Measurements from ENCODE around the gene IGSF6. TPM values are rescaled to one million over a fixed set of nuclear protein-coding genes. Genes with fewer than 3 reads are reported as not detected.
"Not testable (repeated sequence)": the region's sequence is repeated elsewhere in the genome, so short reads cannot be mapped to it uniquely, and the experiment has no call there.

IGSF6 gene
- total RNA-seq: under 0.01 TPM in 1 of 2 replicates, not detected in the other

GRCh38 chr16:21652453-21652852 is at the start of gene IGSF6:
Gene IGSF6 (minus strand): TSS chr16:21652608. CDS start chr16:21652598, 10 bp downstream.
- DNase-seq (ENCODE audit: low read depth): no peak
- no peak within 1 kb of the TSS for H3K4me3 ChIP-seq (ENCODE audit: low read depth, low read length)

DNA sequence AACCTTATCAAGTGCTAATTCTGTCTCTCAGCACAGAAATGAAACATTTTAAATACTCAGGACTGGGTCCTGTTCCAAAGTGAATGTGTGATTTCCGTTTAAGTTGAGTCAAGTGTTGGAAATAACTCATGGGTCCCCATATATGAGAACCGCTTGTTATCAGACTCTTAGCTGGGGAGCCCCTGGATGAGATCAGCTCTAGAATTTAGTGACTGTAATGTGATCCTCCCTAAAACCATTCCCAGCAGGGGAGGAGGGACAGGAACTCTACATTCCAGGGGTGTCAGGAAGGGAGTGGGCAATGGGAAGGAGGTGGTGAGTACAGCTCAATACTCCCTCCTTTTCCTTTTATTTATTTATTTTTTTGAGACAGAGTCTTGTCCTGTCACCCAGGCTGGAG is 48.9 kb upstream of the IGSF6 start:
- DNase-seq (ENCODE audit: low read depth): no peak
- no peak overlapping the region for H3K4me3 ChIP-seq (ENCODE audit: low read depth, low read length)
- TF ChIP-seq, protein P1, sequence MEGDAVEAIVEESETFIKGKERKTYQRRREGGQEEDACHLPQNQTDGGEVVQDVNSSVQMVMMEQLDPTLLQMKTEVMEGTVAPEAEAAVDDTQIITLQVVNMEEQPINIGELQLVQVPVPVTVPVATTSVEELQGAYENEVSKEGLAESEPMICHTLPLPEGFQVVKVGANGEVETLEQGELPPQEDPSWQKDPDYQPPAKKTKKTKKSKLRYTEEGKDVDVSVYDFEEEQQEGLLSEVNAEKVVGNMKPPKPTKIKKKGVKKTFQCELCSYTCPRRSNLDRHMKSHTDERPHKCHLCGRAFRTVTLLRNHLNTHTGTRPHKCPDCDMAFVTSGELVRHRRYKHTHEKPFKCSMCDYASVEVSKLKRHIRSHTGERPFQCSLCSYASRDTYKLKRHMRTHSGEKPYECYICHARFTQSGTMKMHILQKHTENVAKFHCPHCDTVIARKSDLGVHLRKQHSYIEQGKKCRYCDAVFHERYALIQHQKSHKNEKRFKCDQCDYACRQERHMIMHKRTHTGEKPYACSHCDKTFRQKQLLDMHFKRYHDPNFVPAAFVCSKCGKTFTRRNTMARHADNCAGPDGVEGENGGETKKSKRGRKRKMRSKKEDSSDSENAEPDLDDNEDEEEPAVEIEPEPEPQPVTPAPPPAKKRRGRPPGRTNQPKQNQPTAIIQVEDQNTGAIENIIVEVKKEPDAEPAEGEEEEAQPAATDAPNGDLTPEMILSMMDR (IDR thresholded peaks at IDR 0.05; ENCODE audit: insufficient read depth, low read depth, low read length): no peak

More at GRCh38 chr16:21652453-21652852, at the start of gene IGSF6:
- TF ChIP-seq, protein P1 (IDR thresholded peaks at IDR 0.05; ENCODE audit: insufficient read depth, low read depth, low read length): no peak

- DNase-seq (ENCODE audit: low read depth): no peak
- TF ChIP-seq, protein P1 (IDR thresholded peaks at IDR 0.05; ENCODE audit: insufficient read depth, low read depth, low read length): no peak
- no peak overlapping the region for H3K4me3 ChIP-seq (ENCODE audit: low read depth, low read length)
These were observed 46.0 kb upstream of the IGSF6 start for GRCh38 chr16:21698169-21699032.

- TF ChIP-seq, protein P1 (IDR thresholded peaks at IDR 0.05; ENCODE audit: insufficient read depth, low read depth, low read length): no peak
- no peak overlapping the region for H3K4me3 ChIP-seq (ENCODE audit: low read depth, low read length)
- DNase-seq (ENCODE audit: low read depth): no peak
These were observed 44.6 kb upstream of the IGSF6 start for GRCh38 chr16:21697032-21697431.

DNA sequence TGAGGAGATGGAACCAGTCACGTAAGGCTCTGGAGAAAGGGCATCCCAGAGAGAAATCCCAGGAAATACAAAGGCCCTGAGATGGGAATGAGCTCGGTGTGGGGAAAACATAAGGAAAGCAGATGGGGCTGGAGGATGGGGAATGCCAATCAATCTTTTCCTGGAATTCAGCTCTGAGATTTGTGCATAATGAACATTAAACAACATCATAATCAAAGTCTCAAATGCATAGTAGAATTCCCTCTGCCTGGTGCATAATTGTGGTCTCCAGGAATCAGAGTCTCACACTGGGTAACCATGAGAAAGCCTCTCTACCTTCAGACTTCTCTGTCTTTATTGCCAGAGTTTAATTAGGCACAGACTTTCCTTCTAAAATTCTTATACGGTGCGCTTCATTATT is 42.2 kb upstream of the IGSF6 start:
- TF ChIP-seq, protein P1 (IDR thresholded peaks at IDR 0.05; ENCODE audit: insufficient read depth, low read depth, low read length): no peak
- DNase-seq (ENCODE audit: low read depth): no peak
- no peak overlapping the region for H3K4me3 ChIP-seq (ENCODE audit: low read depth, low read length)

DNA sequence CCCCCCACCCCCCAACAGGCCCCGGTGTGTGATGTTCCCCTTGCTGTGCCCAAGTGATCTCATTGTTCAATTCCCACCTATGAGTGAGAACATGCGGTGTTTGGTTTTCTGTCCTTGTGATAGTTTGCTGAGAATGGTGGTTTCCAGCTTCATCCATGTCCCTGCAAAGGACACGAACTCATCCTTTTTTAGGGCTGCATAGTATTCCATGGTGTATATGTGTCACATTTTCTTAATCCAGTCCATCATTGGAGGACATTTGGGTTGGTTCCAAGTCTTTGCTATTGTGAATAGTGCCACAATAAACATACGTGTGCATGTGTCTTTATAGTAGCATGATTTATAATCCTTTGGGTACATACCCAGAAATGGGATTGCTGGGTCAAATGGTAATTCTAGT is 38.6 kb upstream of the IGSF6 start:
- not testable (repeated sequence) for H3K4me3 ChIP-seq (ENCODE audit: low read depth, low read length); DNase-seq (ENCODE audit: low read depth)

DNA sequence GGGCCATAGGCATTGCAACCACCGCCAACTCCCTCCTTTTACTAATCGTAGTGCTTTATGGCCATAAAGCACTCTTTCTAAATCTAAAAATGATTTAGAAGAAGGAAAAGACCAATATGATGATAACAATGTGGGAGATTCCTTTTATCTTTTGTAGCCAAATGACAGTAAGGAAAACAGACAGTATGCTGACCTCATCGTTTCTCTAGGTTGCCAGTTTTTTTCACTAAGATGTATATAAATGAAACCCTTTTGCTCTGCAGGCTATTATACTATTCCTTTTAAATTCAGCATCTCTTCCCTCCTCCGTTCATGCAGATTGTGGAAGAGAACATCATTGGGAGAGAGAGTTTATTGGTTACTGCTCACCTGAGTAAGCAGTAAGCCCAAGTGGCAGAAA is 36.7 kb upstream of the IGSF6 start:
- DNase-seq (ENCODE audit: low read depth): no peak
- TF ChIP-seq, protein P1 (IDR thresholded peaks at IDR 0.05; ENCODE audit: insufficient read depth, low read depth, low read length): no peak
- H3K4me3 ChIP-seq (ENCODE audit: low read depth, low read length): no peak overlapping the region

Measured in fibroblast of villous mesenchyme (primary cell).